Transverse colon (tissue), 4 donors: ENCODE results near the gene FAM131A. TPM values are rescaled to one million over a fixed set of nuclear protein-coding genes. Genes with fewer than 3 reads are reported as not detected.
A peak's percentile ranks its signal among the peaks of the same experiment; 100 is the strongest.
"Not testable (repeated sequence)": the region's sequence is repeated elsewhere in the genome, so short reads cannot be mapped to it uniquely, and the experiment has no call there.

Source experiments
- DNase-seq: peaks from one replicate; pipeline ENCODE4 v3.0.0-alpha.2; 2019
- H3K27ac ChIP-seq, 4 donors: fragments of 200-600 bp; sonication (generic); 2 replicates each; pipeline ENCODE4 v1.5.1; 2016 to 2018; ENCODE audit warnings: inconsistent platforms in 4 of 4
- H3K27me3 ChIP-seq: fragments of 200-600 bp; sonication (generic); 2 replicates; pipeline ENCODE4 v1.5.1; 2017; ENCODE audit warnings: inconsistent platforms
- H3K36me3 ChIP-seq, 4 donors: fragments of 200-600 bp; sonication (generic); 2 replicates each; pipeline ENCODE4 v1.5.1; 2017 to 2019; ENCODE audit warnings: inconsistent platforms in 4 of 4
- H3K4me1 ChIP-seq, 4 donors: fragments of 200-600 bp; sonication (generic); 2 replicates each; pipeline ENCODE4 v1.5.1; 2017 to 2020; ENCODE audit warnings: inconsistent platforms in 4 of 4
- H3K4me3 ChIP-seq, 4 donors: fragments of 200-600 bp; sonication (generic); 1 replicate in 1 of 4; 2 replicates in 3 of 4; pipeline versions ENCODE4 v1.5.1 to v1.6.1; 2017 to 2019; ENCODE audit warnings: inconsistent platforms in 4 of 4
- H3K9me3 ChIP-seq, 2 donors: fragments of 200-600 bp; sonication (generic); 2 replicates each; pipeline ENCODE4 v1.5.1; 2017 to 2019; ENCODE audit warnings: inconsistent platforms in 2 of 2
- EP300 ChIP-seq: sonication (generic); formaldehyde crosslinking; IDR thresholded peaks from one replicate; pipeline ENCODE4 v1.6.1; 2017; ENCODE audit warnings: antibody characterized with exemption, low read depth
- POLR2A ChIP-seq: fragments of 450-650 bp; IDR thresholded peaks from one replicate; pipeline ENCODE4 v1.6.1; 2016; ENCODE audit warnings: antibody characterized with exemption, mild to moderate bottlenecking, moderate library complexity
- POLR2AphosphoS5 ChIP-seq, 3 donors: sonication (generic); formaldehyde crosslinking; IDR thresholded peaks; one replicate each; pipeline ENCODE4 v1.6.1; 2016; ENCODE audit warnings: antibody characterized with exemption in 3 of 3
- WGBS, 2 donors: methylation state at CpG; one replicate each; pipeline ENCODE4 v1.1.5; 2018; ENCODE audit warnings: low coverage in 1 of 2; 5-methylcytosine and 5-hydroxymethylcytosine counted together
- in situ Hi-C, 4 donors: fragments of 200-750 bp; cut with MboI; loops; one replicate each; pipeline versions ENCODE4 v1.15.0 to v1.15.1; 2017; ENCODE audit warnings: low sequenced_read_pairs in 3 of 4, low pct_ligation_motif_present in 1 of 4, low pct_unique_long_range_greater_than_20kb in 1 of 4
- intact Hi-C: fragments of 100-400 bp; cut with DNase I; formaldehyde crosslinking; loops from one replicate; pipeline ENCODE4 v1.15.1; 2023; ENCODE audit warnings: low total_unique reads
- total RNA-seq, 4 donors: library from RNA; depleted of rRNA; stranded (reverse); fragments of >200 nt; gene quantifications; one replicate each; pipeline ENCODE4 v1.1.0, GENCODE V29; 2016
- TF ChIP-seq, protein P1 (sequence below), 5 experiments: fragments of 200-600 bp in 3 of 5; fragments of 450-650 bp in 2 of 5; sonication (generic) in 3 of 5; IDR thresholded peaks; 1 replicate in 2 of 5; 2 replicates in 3 of 5; pipeline ENCODE4 v1.5.1; 2016 to 2017; ENCODE audit warnings: antibody characterized with exemption in 5 of 5, inconsistent platforms in 3 of 5, mild to moderate bottlenecking in 2 of 5, moderate library complexity in 1 of 5

FAM131A gene
- total RNA-seq, 4 donors from 2014 or later = 18.5 to 41.1 (median 28.8) TPM

- no peaks in the 10 kb centered on the region for H3K9me3 ChIP-seq
- intact Hi-C loops (no loop called here), in situ Hi-C loops (no loop called here)
- H3K27me3 ChIP-seq = no peaks in the 10 kb centered on the region
- WGBS, 2 donors = 0 to 17% methylated on average over 4 to 15 of the region's 17 CpGs
- peak overlapping the region; percentile 70 to 95 (median 82) for H3K4me3 ChIP-seq
- H3K4me1 ChIP-seq = peaks cover 12 to 28% (median 24%) of the 10 kb centered on the region in 4 donors
- DNase-seq = no peak
- peaks cover 0 to 22% (median 5%) of the 10 kb centered on the region in 4 donors for H3K36me3 ChIP-seq
- peak overlapping the region; percentile 94 to 99 (median 97) for H3K27ac ChIP-seq
- TF ChIP-seq POLR2AphosphoS5 (IDR thresholded peaks at IDR 0.05) (peak; percentile 29 to 56 (median 48)), POLR2A (no peak)
Observed at GRCh38 chr3:184336547-184337398, 627 bp upstream of the FAM131A start.

- peaks cover 0 to 19% (median 8%) of the 10 kb centered on the region in 4 donors for H3K36me3 ChIP-seq
- peaks cover 12 to 28% (median 24%) of the 10 kb centered on the region in 4 donors for H3K4me1 ChIP-seq
- H3K27ac ChIP-seq = peak overlapping the region; percentile 94 to 99 (median 97)
- TF ChIP-seq EP300 = no peak
- no peak for TF ChIP-seq POLR2AphosphoS5 (IDR thresholded peaks at IDR 0.05)
- TF ChIP-seq, protein P1, sequence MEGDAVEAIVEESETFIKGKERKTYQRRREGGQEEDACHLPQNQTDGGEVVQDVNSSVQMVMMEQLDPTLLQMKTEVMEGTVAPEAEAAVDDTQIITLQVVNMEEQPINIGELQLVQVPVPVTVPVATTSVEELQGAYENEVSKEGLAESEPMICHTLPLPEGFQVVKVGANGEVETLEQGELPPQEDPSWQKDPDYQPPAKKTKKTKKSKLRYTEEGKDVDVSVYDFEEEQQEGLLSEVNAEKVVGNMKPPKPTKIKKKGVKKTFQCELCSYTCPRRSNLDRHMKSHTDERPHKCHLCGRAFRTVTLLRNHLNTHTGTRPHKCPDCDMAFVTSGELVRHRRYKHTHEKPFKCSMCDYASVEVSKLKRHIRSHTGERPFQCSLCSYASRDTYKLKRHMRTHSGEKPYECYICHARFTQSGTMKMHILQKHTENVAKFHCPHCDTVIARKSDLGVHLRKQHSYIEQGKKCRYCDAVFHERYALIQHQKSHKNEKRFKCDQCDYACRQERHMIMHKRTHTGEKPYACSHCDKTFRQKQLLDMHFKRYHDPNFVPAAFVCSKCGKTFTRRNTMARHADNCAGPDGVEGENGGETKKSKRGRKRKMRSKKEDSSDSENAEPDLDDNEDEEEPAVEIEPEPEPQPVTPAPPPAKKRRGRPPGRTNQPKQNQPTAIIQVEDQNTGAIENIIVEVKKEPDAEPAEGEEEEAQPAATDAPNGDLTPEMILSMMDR (IDR thresholded peaks at IDR 0.05) = no peak
- no peak for TF ChIP-seq POLR2A
- WGBS, 2 donors = 66 to 76% methylated on average over 5 to 7 of the region's 7 CpGs
- H3K27me3 ChIP-seq = no peaks in the 10 kb centered on the region
- no peak for DNase-seq
- H3K4me3 ChIP-seq = peak overlapping the region in 1 of 4 donors; percentile 12
- in situ Hi-C loops = no loop called here
- H3K9me3 ChIP-seq = no peaks in the 10 kb centered on the region
- intact Hi-C loops = no loop called here
Observed at GRCh38 chr3:184337981-184338380, 581 bp downstream of the FAM131A start.

- in situ Hi-C loops (no loop called here), intact Hi-C loops (no loop called here)
- TF ChIP-seq POLR2AphosphoS5 (IDR thresholded peaks at IDR 0.05) = peak in 2 of 3 donors; percentile 28 to 38
- TF ChIP-seq, protein P1 (IDR thresholded peaks at IDR 0.05) = peak in 2 of 5 experiments; percentile 5 to 17
- no peak for TF ChIP-seq EP300
- TF ChIP-seq POLR2A = no peak
- WGBS, 2 donors = 38% methylated on average over 22 of the region's 37 CpGs; no CpG with 5 or more reads in 1 of the 2 donors
- Histone ChIP-seq H3K27me3 (no peaks in the 10 kb centered on the region), H3K4me3 (peak overlapping the region in 2 of 4 donors; percentile 12 to 29), H3K9me3 (no peaks in the 10 kb centered on the region), H3K36me3 (peaks cover 0 to 21% (median 9%) of the 10 kb centered on the region in 4 donors), H3K27ac (peak overlapping the region; percentile 94 to 99 (median 97)), H3K4me1 (peaks cover 12 to 28% (median 24%) of the 10 kb centered on the region in 4 donors)
- peak; percentile 66 for DNase-seq
Observed at GRCh38 chr3:184338511-184338945, 1.1 kb downstream of the FAM131A start.

- Histone ChIP-seq H3K9me3 (no peaks in the 10 kb centered on the region), H3K4me3 (peak overlapping the region in 2 of 4 donors; percentile 12 to 29), H3K27me3 (no peaks in the 10 kb centered on the region), H3K4me1 (peaks cover 12 to 28% (median 24%) of the 10 kb centered on the region in 4 donors), H3K27ac (peak overlapping the region; percentile 94 to 99 (median 97)), H3K36me3 (peaks cover 0 to 24% (median 9%) of the 10 kb centered on the region in 4 donors)
- no peak for DNase-seq
- in situ Hi-C loops (no loop called here), intact Hi-C loops (no loop called here)
- WGBS, 2 donors = 60 to 68% methylated on average over 2 to 8 of the region's 8 CpGs
- TF ChIP-seq POLR2A = no peak
- no peak for TF ChIP-seq EP300
- TF ChIP-seq, protein P1 (IDR thresholded peaks at IDR 0.05) = no peak
- TF ChIP-seq POLR2AphosphoS5 (IDR thresholded peaks at IDR 0.05) = no peak
Observed at GRCh38 chr3:184339001-184339400, 1.6 kb downstream of the FAM131A start.

DNA sequence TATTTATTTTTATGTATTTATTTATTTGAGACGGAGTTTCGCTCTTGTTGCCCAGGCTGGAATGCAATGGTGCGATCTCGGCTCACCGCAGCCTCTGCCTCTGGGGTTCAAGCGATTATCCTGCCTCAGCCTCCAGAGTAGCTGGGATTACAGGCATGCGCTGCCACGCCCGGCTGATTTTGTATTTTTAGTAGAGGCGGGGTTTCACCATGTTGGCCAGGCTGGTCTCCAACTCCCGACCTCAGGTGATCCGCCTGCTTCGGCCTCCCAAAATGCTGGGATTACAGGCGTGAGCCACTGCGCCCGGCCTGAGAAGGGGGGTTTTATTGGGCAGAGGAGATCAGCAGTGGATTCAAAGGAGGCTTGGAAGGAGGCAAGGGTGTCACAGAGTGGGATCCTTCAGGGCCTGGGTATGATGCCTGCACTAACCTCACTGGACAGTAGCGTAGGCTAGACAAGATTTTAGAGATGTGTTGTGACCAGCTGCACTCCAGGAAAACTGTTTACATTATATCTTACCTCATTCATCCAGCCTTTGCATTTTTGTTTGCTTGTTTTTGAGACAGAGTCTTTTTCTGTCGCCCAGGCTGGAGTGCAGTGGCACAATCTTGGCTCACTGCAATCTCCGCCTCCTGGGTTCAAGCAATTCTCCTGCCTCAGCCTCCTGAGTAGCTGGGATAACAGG lies 2.2 kb downstream of the FAM131A start:
- WGBS, 2 donors = 83 to 90% methylated on average over 5 to 19 of the region's 19 CpGs
- peaks cover 0 to 24% (median 8%) of the 10 kb centered on the region in 4 donors for H3K36me3 ChIP-seq

More for the DNA sequence above, 2.2 kb downstream of the FAM131A start:
- H3K4me3 ChIP-seq, H3K27me3 ChIP-seq, H3K9me3 ChIP-seq, intact Hi-C loops, DNase-seq, in situ Hi-C loops: not testable (repeated sequence)
- H3K27ac ChIP-seq = peak overlapping the region in 3 of 4 donors; percentile 94 to 99 (median 97)
- H3K4me1 ChIP-seq = peaks cover 12 to 28% (median 24%) of the 10 kb centered on the region in 4 donors
